B cell (primary cell): ENCODE results near the gene NANOS3. TPM values are rescaled to one million over a fixed set of nuclear protein-coding genes. Genes with fewer than 3 reads are reported as not detected.

Experiments
- ATAC-seq: fragments of 200-7000 bp; cut with Tn5 transposase; one replicate; pipeline ENCODE4 v1.10.0; 2021; ENCODE audit warnings: low read depth, mild to moderate bottlenecking, moderate number of reproducible peaks, moderate library complexity
- CTCF ChIA-PET: fragments of 350-600 bp; sonication (Branson Sonifier 250); formaldehyde crosslinking; loops from one replicate; lab custom pipeline; 2021; ENCODE audit warnings: antibody characterized with exemption, inconsistent platforms; lab: Charles Lee
- POLR2A ChIA-PET: fragments of 350-600 bp; sonication (Branson Sonifier 250); formaldehyde crosslinking; loops from one replicate; lab custom pipeline; 2021; ENCODE audit warnings: antibody characterized with exemption; lab: Charles Lee
- DNase-seq: peaks from one replicate; pipeline ENCODE4 v3.0.0; 2013
- H2AFZ ChIP-seq: 2 replicates; pipeline ENCODE4 v1.6.1; 2012; ENCODE audit warnings: mild to moderate bottlenecking, low read depth, low read length; ENCODE audit not compliant: insufficient read depth, poor library complexity, severe bottlenecking
- H3K27ac ChIP-seq, 2 donors: 1 replicate in 1 of 2; 2 replicates in 1 of 2; pipeline ENCODE4 v1.5.1; 2012 to 2013; ENCODE audit warnings: low read length in 2 of 2, mild to moderate bottlenecking in 2 of 2, moderate library complexity in 1 of 2
- H3K27me3 ChIP-seq, 4 experiments: fragments of 200-600 bp in 1 of 4; sonication (generic) in 1 of 4; replicated peaks in 1 of 4; 1 replicate in 2 of 4; 2 replicates in 2 of 4; pipeline versions ENCODE4 v1.6.1 to v1.7.0; 2013 to 2016; ENCODE audit warnings: low read length in 3 of 4, mild to moderate bottlenecking in 2 of 4, mixed read lengths in 1 of 4, moderate library complexity in 1 of 4; ENCODE audit not compliant: insufficient read depth in 4 of 4, control insufficient read depth in 3 of 4; ENCODE audit errors: control extremely low read depth in 1 of 4
- H3K36me3 ChIP-seq, 2 experiments: replicated peaks in 1 of 2; 1 replicate in 1 of 2; 2 replicates in 1 of 2; pipeline versions ENCODE4 v1.6.1 to v1.7.1; 2013; ENCODE audit warnings: low read length in 1 of 2; ENCODE audit not compliant: insufficient read depth in 2 of 2, control insufficient read depth in 1 of 2; ENCODE audit errors: control extremely low read depth in 1 of 2, extremely low read depth in 1 of 2
- H3K4me1 ChIP-seq, 2 donors: fragments of 200-600 bp in 1 of 2; sonication (generic) in 1 of 2; 1 replicate in 1 of 2; 2 replicates in 1 of 2; pipeline versions ENCODE4 v1.5.1 to v1.6.1; 2013 to 2017; ENCODE audit warnings: low read length in 2 of 2; ENCODE audit not compliant: control insufficient read depth in 2 of 2, insufficient read depth in 2 of 2
- H3K4me2 ChIP-seq: replicated peaks from 2 replicates; pipeline ENCODE3; 2012; ENCODE audit warnings: mild to moderate bottlenecking, low read depth, low read length; ENCODE audit not compliant: poor library complexity, severe bottlenecking
- H3K4me3 ChIP-seq, 5 experiments: fragments of 200-600 bp in 1 of 5; sonication (generic) in 1 of 5; 1 replicate in 3 of 5; 2 replicates in 2 of 5; pipeline versions ENCODE4 v1.5.1 to v1.7.0; 2011 to 2016; ENCODE audit warnings: low read length in 4 of 5, mild to moderate bottlenecking in 4 of 5, low read depth in 2 of 5, control low read depth in 1 of 5, moderate library complexity in 1 of 5; ENCODE audit not compliant: insufficient read depth in 1 of 5; ENCODE audit errors: control extremely low read depth in 1 of 5, extremely low read depth in 1 of 5
- H3K79me2 ChIP-seq: fragments of 200-600 bp; sonication (generic); one replicate; pipeline ENCODE4 v1.6.0; 2016; ENCODE audit warnings: low read length; ENCODE audit not compliant: control insufficient read depth, insufficient read depth
- H3K9ac ChIP-seq: fragments of 200-600 bp; sonication (generic); 2 replicates; pipeline ENCODE4 v1.6.1; 2017; ENCODE audit warnings: mild to moderate bottlenecking, low read length, moderate library complexity
- H3K9me3 ChIP-seq, 3 donors: one replicate each; pipeline versions ENCODE4 v1.6.1 to v1.7.1; 2013; ENCODE audit warnings: low read length in 2 of 3; ENCODE audit not compliant: control insufficient read depth in 2 of 3, insufficient read depth in 1 of 3; ENCODE audit errors: control extremely low read depth in 1 of 3
- H4K20me1 ChIP-seq: 2 replicates; pipeline ENCODE4 v1.6.0; 2012; ENCODE audit warnings: mild to moderate bottlenecking, low read length; ENCODE audit not compliant: insufficient read depth, control insufficient read depth, poor library complexity, severe bottlenecking
- H3K27ac Mint-ChIP-seq: one replicate; pipeline ENCODE4 v1.8.0; 2021; ENCODE audit warnings: mixed read lengths
- H3K27me3 Mint-ChIP-seq: one replicate; pipeline ENCODE4 v1.8.0; 2021; ENCODE audit warnings: mixed read lengths
- H3K4me1 Mint-ChIP-seq: one replicate; pipeline ENCODE4 v1.8.0; 2021; ENCODE audit warnings: mixed read lengths
- H3K4me3 Mint-ChIP-seq: one replicate; pipeline ENCODE4 v1.8.0; 2021; ENCODE audit warnings: mixed read lengths
- H3K9me3 Mint-ChIP-seq: one replicate; pipeline ENCODE4 v1.8.0; 2022; ENCODE audit warnings: mixed read lengths; ENCODE audit not compliant: insufficient read depth
- CTCF ChIP-seq: fragments of 200-600 bp; IDR thresholded peaks from one replicate; pipeline ENCODE4 v1.8.0; 2022; ENCODE audit warnings: antibody characterized with exemption, mild to moderate bottlenecking
- EZH2 ChIP-seq: IDR thresholded peaks from 2 replicates; pipeline ENCODE4 v1.6.1; 2012; ENCODE audit warnings: borderline replicate concordance, low read depth, mild to moderate bottlenecking, moderate library complexity, low read length; ENCODE audit not compliant: insufficient read depth, poor library complexity, severe bottlenecking
- WGBS: methylation state at CpG from one replicate; pipeline ENCODE4 v1.1.5; 2013; ENCODE audit warnings: missing lambda C conversion rate; ENCODE audit not compliant: insufficient coverage; 5-methylcytosine and 5-hydroxymethylcytosine counted together
- intact Hi-C: fragments of 100-400 bp; cut with micrococcal nuclease; formaldehyde crosslinking; loops from one replicate; pipeline ENCODE4 v1.10.0; 2022
- polyA plus RNA-seq: library from polyadenylated mRNA; depleted of rRNA; stranded (reverse); fragments of >200 nt; gene quantifications from 2 replicates; pipeline ENCODE4 v1.2.3, GENCODE V29; 2012
- total RNA-seq, 2 donors: library from RNA; stranded (reverse); fragments of 120-200 nt in 1 of 2; gene quantifications; 1 replicate in 1 of 2; 2 replicates in 1 of 2; pipeline versions ENCODE4 v1.2.3 to v1.2.4, GENCODE V29; 2013 to 2022

NANOS3 gene
- total and polyA plus RNA-seq, 2 donors (not counting 1 experiment from before 2014, with no cell fraction given): 0.49 TPM; not detected in 1

GRCh38 chr19:13894552-13894951, 17.6 kb downstream of the NANOS3 start:
- TF ChIP-seq CTCF: no peak
- no peaks in the 10 kb centered on the region for H3K27me3 Mint-ChIP-seq
- no peak overlapping the region for H3K4me3 ChIP-seq
- WGBS: 100% methylated on average over 2 of the region's 5 CpGs
- H4K20me1 ChIP-seq: no peaks in the 10 kb centered on the region
- no peaks in the 10 kb centered on the region for H3K79me2 ChIP-seq
- H3K9me3 ChIP-seq: no peaks in the 10 kb centered on the region
- no peaks in the 10 kb centered on the region for H3K36me3 ChIP-seq
- ChIA-PET CTCF (no interaction called here), POLR2A (no interaction called here)
- H3K27ac ChIP-seq: no peak overlapping the region
- H3K9me3 Mint-ChIP-seq: no peaks in the 10 kb centered on the region
- ATAC-seq: no peak
- no peaks in the 10 kb centered on the region for H3K4me1 ChIP-seq
- H3K27ac Mint-ChIP-seq: no peak overlapping the region
- DNase-seq: no peak
- no peak overlapping the region for H3K4me3 Mint-ChIP-seq
- H3K27me3 ChIP-seq: no peaks in the 10 kb centered on the region
- H3K4me1 Mint-ChIP-seq: no peaks in the 10 kb centered on the region
- no peak overlapping the region for H3K9ac ChIP-seq
- intact Hi-C loops: no loop called here
- H2AFZ ChIP-seq: no peak overlapping the region
- no peak overlapping the region for H3K4me2 ChIP-seq

- Histone ChIP-seq H3K36me3 (no peaks in the 10 kb centered on the region), H3K4me2 (no peak overlapping the region), H3K27me3 (no peaks in the 10 kb centered on the region), H4K20me1 (no peaks in the 10 kb centered on the region), H3K79me2 (no peaks in the 10 kb centered on the region), H3K4me3 (no peak overlapping the region), H3K9me3 (no peaks in the 10 kb centered on the region), H3K4me1 (no peaks in the 10 kb centered on the region), H3K9ac (no peak overlapping the region), H3K27ac (no peak overlapping the region), H2AFZ (no peak overlapping the region)
- no peaks in the 10 kb centered on the region for H3K27me3 Mint-ChIP-seq
- CTCF ChIA-PET: no interaction called here
- ATAC-seq (no peak), DNase-seq (no peak)
- intact Hi-C loops: no loop called here
- H3K4me3 Mint-ChIP-seq: no peak overlapping the region
- no peak overlapping the region for H3K27ac Mint-ChIP-seq
- TF ChIP-seq EZH2 (no peak), CTCF (no peak)
- H3K4me1 Mint-ChIP-seq: no peaks in the 10 kb centered on the region
- H3K9me3 Mint-ChIP-seq: no peaks in the 10 kb centered on the region
- no CpG with 5 or more reads among the region's 2 CpGs for WGBS
- POLR2A ChIA-PET: no interaction called here
These were observed 19.3 kb downstream of the NANOS3 start for GRCh38 chr19:13896227-13896626.
